ENCODE data around the gene MMD2. TPM values are rescaled to one million over a fixed set of nuclear protein-coding genes. Genes with fewer than 3 reads are reported as not detected.

Gene MMD2
- not detected for polyA plus RNA-seq (2012; ENCODE audit: insufficient read length, low read depth)

- TF ChIP-seq POLR2AphosphoS5 (IDR thresholded peaks at IDR 0.05; ENCODE audit: low read depth, low read length) (no peak), REST (IDR thresholded peaks at IDR 0.05; ENCODE audit: insufficient read depth in 1 of 2, low read depth in 2 of 2, low read length in 2 of 2) (no peak), SIN3A (IDR thresholded peaks at IDR 0.05; ENCODE audit: borderline replicate concordance, insufficient read depth, low read length) (no peak), TAF1 (IDR thresholded peaks at IDR 0.05; ENCODE audit: borderline replicate concordance, insufficient read depth, low read length) (no peak), FOXP2 (optimal IDR thresholded peaks at IDR 0.05; ENCODE audit: borderline replicate concordance, extremely low read depth, extremely low read length, insufficient read depth) (no peak)
These were observed at the start of gene MMD2 for GRCh38 chr7:4958477-4959301. TSS of gene MMD2 (minus strand) at chr7:4959187. CDS start at chr7:4959017, 170 bp downstream.

- no peak for TF ChIP-seq POLR2AphosphoS5 (IDR thresholded peaks at IDR 0.05; ENCODE audit: low read depth, low read length)
- TF ChIP-seq REST (IDR thresholded peaks at IDR 0.05; ENCODE audit: insufficient read depth in 1 of 2, low read depth in 2 of 2, low read length in 2 of 2) = no peak
These were observed 46.1 kb upstream of the MMD2 start for GRCh38 chr7:5005066-5005465.

GRCh38 chr7:5001911-5002310 lies 42.9 kb upstream of the MMD2 start:
- TF ChIP-seq SIN3A (IDR thresholded peaks at IDR 0.05; ENCODE audit: borderline replicate concordance, insufficient read depth, low read length) (no peak), POLR2AphosphoS5 (IDR thresholded peaks at IDR 0.05; ENCODE audit: low read depth, low read length) (no peak), TAF1 (IDR thresholded peaks at IDR 0.05; ENCODE audit: borderline replicate concordance, insufficient read depth, low read length) (no peak), REST (IDR thresholded peaks at IDR 0.05; ENCODE audit: insufficient read depth in 1 of 2, low read depth in 2 of 2, low read length in 2 of 2) (no peak)

- TF ChIP-seq FOXP2 (optimal IDR thresholded peaks at IDR 0.05; ENCODE audit: borderline replicate concordance, extremely low read depth, extremely low read length, insufficient read depth) = no peak
- no peak for TF ChIP-seq REST (IDR thresholded peaks at IDR 0.05; ENCODE audit: insufficient read depth in 1 of 2, low read depth in 2 of 2, low read length in 2 of 2)
- TF ChIP-seq SIN3A (IDR thresholded peaks at IDR 0.05; ENCODE audit: borderline replicate concordance, insufficient read depth, low read length) = no peak
These were observed 42.0 kb upstream of the MMD2 start for GRCh38 chr7:5001003-5001402.
